HG03025 (cell line): Measurements from ENCODE around the gene AP2B1.
"Not testable (repeated sequence)": the region's sequence is repeated elsewhere in the genome, so short reads cannot be mapped to it uniquely, and the experiment has no call there.

Source experiments
- ATAC-seq: cut with Tn5 transposase; IDR thresholded peaks from one replicate; pipeline ENCODE4 v1.9.1; 2021; ENCODE audit warnings: mild to moderate bottlenecking, moderate library complexity; ENCODE audit not compliant: unreplicated experiment, low FRiP score

Gene AP2B1

DNA sequence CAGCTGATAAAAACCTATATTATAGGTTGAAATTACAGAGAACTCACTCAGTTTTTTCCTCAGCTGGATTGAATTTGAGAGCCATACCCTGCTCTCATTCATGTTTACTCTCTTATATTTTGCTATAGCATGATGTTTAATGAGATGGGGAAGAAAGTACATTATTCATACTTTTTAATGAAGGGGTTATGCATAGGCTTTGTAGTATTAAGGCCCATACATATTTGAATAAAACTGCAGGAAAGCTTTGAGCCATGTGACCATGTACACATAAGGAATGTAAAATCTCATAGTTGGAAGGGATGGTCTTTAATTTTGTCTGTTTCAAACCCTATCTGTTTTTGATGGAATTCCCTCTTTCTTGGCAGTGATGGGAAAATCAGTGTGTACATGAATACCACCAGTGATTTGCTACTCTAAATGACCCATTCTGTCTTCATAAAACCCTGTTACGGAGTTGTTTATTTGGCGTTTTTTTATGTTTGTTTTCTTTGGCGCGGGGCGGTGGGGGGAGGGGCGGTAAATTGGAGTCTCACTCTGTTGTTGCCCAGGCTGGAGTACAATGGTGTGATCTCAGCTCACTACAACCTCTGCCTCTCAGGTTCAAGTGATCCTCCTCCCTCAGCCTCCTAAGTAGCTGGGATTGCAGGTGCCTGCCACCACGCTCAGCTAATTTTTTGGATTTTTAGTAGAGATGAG, 105.5 kb downstream of the AP2B1 start:
- no peak for ATAC-seq

DNA sequence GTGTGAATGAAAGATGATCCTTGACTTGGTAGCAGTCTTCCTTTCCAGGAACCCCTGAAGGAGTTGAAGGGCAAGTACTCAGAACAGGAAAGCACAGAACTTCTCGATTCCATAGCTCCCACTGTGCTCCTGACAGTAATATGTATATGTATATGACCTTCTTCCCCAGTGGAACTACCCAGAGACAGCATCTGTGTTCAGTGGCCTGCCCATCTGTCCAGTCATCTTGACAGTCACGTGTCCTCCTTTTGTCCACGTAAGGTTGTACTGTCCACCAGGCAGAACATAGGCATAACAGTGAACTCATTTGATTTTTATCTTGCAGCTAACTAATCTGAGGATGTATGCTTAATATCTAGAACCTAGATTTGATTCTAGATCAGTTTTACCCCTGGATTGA, 106.5 kb downstream of the AP2B1 start:
- no peak for ATAC-seq

DNA sequence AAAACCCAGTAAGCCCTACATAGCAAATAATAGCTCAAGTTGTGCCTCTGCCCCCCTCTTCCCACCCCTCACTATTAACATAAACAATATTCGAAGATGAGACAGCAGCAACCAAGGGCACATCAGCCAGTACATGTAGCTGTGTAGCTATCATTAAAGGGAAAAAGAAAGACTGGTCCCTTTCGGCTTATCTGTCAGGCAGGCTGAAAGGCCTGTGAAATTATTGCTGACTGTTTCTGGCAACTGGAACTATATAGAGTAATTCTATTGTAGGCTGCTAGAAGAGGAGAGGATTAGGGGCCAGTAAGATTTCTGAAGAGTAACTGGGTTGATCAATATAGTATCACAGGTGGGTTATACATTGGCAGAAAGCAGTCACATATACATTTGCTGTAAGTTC, 107.8 kb downstream of the AP2B1 start:
- ATAC-seq = no peak

DNA sequence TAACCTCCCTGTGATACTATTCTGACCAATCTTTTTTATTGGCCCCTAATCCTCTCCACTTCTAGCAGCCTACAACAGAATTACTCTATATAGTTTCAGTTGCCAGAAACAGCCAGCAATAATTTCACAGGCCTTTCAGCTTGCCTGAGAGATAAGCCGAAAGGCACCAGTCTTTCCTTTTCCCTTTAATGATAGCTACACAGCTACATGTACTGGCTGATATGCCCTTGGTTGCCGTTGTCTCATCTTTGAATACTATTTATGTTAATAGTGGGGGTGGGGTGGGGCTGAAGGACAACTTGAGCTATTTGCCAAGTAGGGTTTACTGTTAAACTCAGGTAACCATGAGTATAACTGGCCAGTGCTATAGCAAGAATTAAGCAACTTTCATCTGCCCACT, 108.5 kb downstream of the AP2B1 start:
- ATAC-seq = no peak

DNA sequence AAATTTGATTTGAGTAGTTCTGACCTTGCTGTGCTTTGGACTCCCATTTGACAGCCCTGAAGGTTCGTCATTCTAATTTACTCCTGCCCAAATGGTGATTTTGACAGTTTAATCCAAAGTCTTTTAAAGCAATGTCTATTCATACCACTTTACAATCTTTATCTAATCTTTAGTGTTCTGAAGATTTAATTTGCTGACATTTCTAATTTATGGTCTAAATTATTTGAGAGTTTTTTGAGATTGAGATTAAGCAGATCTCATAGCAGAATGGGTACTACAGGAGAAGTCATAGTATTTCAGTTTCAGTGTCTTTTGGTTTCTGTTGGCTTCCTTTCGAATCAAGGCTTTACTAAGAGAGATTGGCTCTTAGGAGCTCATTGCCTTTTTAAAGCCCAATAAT, 111.7 kb downstream of the AP2B1 start:
- no peak for ATAC-seq

DNA sequence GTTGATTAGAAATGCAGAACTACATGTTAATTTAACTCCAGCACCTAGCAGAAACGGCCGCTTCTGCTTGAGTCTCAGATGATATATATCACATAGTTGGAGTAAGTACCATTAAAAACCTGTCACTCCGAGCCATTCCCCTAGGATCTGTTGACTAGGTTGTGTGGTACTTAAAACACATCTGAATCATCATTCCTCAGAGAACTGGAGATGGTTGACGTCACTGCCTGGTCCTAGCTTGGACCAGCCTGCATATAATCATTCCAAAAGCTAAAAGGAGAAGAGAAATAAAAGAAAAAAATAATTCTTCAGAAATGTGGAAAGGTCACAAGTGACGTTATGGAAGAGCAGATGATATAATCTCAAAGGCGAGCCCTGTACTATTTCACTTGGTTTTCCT, 113.0 kb downstream of the AP2B1 start:
- ATAC-seq = no peak

DNA sequence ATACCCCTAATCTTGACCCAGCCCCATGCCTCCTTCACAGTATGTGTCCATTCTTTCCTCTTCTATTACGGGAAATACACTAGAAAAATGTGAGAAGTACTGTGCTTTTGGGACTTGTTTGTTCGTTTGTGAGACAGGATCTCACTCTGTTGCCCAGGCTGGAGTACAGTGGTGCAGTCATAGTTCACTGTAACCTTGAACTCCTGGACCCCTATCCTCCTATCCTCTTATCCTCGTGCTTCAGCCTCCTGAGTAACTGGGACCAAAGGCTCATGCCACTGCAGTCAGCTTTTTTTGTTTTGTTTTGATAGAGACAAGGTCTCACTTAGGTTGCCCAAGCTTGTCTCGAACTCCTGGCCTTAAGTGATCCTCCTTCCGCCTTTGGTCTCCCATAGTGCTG, 114.4 kb downstream of the AP2B1 start:
- ATAC-seq = no peak

DNA sequence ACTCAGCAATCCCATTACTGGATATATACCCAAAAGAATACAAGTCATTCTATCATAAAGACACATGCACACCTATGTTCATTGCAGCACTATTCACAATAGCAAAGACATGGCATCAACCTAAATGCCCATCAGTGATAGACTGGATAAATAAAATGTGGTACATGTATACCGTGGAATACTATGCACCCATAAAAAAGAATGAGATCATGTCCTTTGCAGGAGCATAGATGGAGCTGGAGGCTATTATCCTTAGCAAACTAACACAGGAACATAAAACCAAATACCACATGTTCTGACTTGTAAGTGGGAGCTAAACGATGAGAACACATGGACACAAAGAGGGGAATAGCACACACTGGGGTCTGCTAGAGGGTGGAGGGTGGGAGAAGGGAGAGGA, 116.2 kb downstream of the AP2B1 start:
- not testable (repeated sequence) for ATAC-seq

DNA sequence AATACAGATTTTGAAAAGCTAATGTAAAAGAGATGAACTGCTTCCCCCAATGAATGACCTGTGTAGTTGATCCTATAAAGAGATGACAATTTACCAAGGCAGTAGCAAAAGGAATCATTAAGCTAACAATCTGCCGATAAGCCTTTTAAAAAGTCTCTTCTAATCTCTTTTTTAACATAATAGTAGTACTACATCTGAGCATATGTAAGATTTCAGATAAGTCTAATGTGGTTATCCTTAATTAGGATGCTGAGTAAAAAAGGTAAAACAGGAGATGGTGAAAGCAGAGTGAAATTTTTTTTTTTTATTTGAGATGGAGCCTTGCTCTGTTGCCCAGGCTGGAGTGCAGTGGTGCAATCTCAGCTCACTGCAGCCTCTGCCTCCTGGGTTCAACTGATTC, 118.1 kb downstream of the AP2B1 start:
- no peak for ATAC-seq

DNA sequence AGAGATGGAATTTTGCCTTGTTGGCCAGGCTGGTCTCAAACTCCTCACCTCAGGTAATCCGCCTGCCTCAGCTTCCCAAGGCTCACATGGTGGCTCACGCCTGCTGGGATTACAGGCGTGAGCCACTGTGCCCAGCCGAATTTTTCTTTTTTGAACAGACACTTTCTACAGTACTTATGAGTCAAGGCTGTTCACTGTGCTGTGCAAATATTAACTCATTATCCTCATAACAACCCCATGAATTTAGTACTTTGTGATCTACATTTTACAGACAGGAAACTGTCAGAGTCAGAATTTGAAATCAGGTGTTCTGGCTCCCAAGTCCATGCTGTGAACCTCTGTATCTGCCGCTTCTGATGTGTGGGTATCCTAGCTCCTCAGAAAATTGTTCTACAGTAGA, 118.6 kb downstream of the AP2B1 start:
- ATAC-seq = no peak

DNA sequence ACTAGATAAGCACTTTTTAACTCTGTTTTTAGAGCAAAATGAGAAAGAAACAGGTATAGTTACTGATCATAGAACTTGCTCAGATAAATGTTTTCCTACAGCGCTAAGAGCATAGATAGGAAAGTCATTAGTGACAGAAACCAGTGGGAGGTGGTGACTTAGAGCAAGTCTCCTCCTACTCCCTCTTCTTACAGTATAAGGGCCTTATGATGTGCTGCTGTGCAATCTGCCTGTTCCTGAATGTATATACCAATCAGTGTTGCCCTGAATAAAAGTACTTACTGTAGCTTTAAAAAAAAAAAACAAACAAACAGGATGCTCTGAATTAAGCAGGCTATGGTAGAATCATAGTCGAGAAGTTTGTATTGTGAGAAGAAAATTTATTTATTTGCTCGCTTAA, 121.0 kb downstream of the AP2B1 start:
- no peak for ATAC-seq

DNA sequence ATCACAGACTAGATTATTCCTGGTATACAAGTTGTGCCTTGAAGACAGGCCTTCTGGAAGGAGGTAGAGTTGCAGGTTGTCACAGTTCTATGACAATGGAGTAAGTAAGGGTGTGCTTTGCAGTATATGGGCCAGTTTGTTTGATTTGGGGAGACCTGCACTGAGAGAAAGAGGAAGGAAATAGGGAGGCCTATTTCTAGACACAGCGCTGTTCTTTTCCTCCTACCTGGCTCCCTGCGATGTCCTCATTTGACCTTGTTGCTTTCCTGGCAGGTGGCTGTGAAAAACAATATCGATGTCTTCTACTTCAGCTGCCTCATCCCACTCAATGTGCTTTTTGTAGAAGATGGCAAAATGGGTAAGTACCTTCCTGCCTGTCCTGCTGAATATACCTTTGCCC, 121.8 kb downstream of the AP2B1 start:
- ATAC-seq = no peak

DNA sequence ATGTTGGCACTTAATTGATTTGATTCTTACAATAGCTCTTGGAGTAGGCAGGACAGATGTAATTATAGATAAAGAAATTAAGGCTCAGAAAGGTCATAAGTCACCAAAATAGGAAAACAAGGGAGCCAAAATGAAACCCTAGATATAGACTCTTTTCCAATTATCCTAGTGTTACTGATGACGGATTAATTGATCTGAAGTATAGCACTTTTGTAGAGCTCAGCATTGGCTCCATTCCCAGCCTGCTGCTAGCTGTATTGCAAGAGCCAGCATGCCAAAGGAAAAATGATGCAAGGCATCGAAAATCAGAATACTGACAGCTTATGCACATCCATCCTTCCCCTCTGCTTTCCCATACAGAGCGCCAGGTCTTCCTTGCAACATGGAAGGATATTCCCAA, 122.8 kb downstream of the AP2B1 start:
- no peak for ATAC-seq

DNA sequence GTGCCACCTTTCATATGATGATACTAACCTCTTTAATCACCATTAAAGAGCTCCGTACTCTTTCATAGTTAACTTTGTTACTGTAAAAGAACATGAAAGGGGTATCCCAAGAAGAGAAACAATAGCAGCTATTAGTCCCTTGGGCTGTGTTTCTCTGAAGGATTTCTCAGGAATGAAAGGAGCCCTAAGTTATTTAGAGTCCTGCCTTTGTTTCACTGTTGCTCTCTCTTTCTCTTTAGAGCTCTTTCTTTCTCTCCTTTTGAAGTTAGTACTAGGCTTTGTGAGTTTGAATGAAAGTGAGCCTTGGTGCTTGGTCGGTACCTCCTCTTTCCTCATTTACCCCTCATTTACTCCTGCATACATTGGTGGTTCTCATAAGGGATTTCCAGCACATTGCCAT, 123.8 kb downstream of the AP2B1 start:
- ATAC-seq = no peak

DNA sequence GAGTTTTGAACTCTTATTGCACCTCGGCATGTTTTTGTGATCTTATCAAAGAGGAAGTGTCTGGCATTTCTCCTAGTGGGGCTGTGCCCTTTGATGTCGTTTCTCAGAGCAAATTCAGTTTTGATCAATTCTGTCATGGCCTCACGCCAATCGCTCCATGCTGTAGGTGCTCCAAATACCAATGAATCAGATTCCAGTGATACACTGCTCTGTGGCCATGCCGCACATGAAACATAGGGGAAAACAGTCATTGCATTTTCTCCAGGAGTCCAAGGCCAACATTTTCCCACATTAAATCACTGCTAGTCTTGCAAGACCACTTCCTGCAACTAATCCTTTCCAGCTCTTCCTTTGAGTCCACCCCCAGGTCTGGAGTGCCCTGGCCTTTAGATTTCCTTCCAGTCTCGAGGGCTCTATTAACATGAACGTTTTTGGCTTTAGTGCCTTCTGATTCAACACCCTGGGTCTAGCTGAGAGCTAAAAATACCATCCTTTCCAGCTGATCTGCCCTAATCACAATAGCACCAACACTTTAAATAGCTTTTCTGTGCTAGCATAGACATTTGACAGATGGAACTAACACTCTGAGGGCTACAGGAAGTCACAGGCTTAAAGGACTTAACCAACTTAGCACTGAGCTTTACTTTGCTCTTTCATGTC, 126.1 kb downstream of the AP2B1 start:
- no peak for ATAC-seq

DNA sequence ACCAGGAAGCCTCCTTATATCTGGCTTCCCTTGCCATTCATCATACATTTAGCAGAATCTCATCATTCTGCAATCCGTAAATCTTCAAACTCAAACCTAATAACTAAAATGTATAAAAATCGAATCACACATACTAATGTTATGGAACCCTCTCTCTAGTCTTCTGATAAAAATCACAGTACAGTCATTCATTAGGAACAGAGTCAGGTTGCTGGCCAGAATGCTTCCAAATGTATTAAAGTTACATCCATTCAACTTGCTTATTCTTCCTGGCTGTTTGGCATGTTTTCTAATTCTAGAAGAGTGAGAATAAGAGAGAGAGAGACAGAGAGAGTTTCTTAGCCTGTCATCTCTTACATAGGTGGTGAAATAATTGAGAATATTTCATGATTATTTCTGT, 127.9 kb downstream of the AP2B1 start:
- no peak for ATAC-seq

DNA sequence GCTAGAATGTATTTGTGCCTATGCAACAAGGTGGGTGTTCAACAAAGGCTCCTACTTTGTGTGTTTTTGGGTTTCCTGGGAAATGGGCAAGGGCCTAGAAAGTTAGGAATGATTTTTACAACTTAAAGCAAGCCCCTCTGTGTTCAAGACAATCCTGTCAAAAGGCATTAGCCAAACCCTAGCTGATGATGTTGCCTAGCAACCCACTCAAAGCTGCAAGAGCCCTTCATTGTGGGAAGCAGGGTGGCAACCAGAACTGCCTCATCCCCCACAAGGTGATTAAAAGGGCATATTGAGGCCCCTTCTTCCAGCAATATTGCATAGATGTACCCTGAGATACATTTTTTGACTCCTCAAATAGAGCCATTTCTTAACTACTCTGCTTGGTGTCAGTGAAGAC, 128.3 kb downstream of the AP2B1 start:
- ATAC-seq = no peak

DNA sequence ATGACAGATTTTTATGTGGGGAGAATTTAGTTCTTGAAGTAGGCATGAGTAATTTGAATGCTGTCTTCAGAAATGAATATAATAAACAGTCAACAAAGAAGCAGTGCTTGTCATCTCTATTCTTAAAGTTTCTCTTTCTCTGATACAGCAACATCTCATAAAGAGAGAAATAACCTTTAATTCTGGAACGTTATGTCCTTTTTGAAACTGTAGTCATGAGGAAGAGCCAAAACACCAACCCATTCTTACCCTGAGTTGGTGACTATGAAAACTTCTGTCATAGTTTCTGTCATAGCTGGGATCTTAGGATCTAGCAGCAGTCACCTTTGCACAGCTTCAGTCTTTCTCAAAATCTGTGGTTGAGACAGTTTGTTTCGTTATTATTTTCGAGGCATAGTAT, 129.1 kb downstream of the AP2B1 start:
- ATAC-seq = no peak

DNA sequence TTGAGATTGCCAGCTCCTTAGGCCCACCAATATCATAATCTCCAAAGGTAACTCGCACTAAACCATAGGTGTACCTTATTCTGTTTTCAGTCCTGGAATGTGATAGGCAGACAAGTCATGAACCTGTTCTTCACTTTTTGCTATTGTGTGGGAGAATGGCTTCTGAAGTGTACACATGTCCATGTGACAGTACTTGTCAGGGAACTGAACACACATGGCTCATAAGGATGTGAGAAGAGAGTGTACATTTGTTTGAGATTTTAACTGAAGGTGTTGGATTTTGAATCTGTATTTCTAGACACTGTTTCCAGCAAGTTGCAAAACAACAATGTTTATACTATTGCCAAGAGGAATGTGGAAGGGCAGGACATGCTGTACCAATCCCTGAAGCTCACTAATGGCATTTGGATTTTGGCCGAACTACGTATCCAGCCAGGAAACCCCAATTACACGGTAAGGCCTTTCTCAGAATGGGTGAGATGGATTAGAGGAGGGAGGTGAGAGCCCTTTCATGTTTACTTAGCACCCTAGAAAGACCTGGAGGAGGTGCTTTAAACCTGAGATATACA, 129.9 kb downstream of the AP2B1 start:
- ATAC-seq = no peak

DNA sequence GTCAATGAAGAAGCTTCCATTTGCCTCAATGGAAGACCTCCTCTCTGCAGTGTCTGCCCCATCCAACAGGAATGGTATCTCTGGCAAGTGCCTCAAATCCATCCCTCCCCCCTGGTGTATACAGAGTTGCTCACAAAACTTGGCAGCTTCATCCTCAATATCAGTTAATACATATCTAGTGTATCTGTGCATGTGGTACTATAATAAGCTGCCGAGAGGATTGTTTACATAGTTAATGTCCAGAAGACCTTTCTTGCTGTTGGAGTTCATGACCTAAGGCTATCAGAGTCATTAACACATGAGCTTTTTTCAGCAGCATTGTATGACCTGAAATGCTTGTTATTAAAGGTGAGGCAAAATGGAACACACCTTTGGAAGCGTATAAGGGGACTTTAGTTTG, 130.4 kb downstream of the AP2B1 start:
- ATAC-seq = no peak

DNA sequence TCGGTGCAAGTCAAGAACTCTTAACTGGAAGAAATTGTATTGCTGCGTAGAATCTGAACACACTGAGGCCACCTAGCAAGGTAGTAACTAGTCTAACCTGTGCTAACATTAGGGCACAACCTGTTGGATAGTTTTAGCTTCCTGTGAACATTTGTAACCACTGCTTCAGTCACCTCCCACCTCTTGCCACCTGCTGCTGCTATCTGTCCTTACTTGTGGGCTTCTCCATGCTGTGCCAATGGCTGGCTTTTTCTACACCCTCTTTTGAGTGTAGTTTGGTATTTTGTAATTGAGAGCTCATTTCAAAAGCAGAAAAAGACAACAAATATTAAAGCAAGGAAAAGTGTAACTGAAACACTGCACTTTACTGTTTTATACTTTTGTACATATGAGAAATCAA, 136.6 kb downstream of the AP2B1 start:
- ATAC-seq = no peak

DNA sequence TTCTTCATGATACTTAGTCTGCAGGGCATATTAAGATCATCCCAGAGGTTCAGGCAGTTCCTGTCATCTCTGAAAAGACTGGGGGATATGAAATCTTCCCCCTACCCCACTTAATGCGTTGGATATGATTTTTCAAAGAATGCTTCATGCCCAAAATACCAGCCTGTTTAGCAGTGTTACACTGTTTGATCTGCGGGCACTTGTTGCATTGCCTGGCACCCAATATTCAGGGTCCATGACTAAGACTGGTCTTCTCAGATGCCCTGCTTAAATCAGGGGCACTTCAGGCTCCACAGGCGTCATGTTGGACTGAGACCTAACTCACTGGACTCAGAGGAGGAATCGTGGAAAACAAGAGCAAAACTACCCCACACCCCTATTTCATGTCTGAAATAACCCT, 137.9 kb downstream of the AP2B1 start:
- no peak for ATAC-seq
